ENCODE measurements around the gene BRWD1.

- TF ChIP-seq CTCF (IDR thresholded peaks at IDR 0.05) (no peak), POLR2A (IDR thresholded peaks at IDR 0.05) (no peak)
Measured at GRCh38 chr21:39318091-39318959, 4.9 kb upstream of the BRWD1 start.
